Breast epithelium (tissue), 3 donors: ENCODE data around the gene SELENOM.

Source experiments
- CTCF ChIP-seq, 3 donors: fragments of 450-650 bp; IDR thresholded peaks; one replicate each; pipeline ENCODE4 v1.5.1; 2016 to 2017; ENCODE audit warnings: antibody characterized with exemption in 3 of 3, mild to moderate bottlenecking in 3 of 3, moderate library complexity in 3 of 3
- POLR2A ChIP-seq: fragments of 450-650 bp; IDR thresholded peaks from one replicate; pipeline ENCODE4 v1.6.1; 2016; ENCODE audit warnings: antibody characterized with exemption, mild to moderate bottlenecking, moderate library complexity
- POLR2AphosphoS5 ChIP-seq, 3 donors: sonication (generic); formaldehyde crosslinking; IDR thresholded peaks; one replicate each; pipeline ENCODE4 v1.6.1; 2017; ENCODE audit warnings: antibody characterized with exemption in 3 of 3

GRCh38 chr22:31097941-31098631 is 9.3 kb downstream of the SELENOM start:
- TF ChIP-seq CTCF (IDR thresholded peaks at IDR 0.05) (no peak), POLR2A (no peak), POLR2AphosphoS5 (IDR thresholded peaks at IDR 0.05) (no peak)
